ENCODE data around the gene KLHL7.
"Not testable (repeated sequence)": the region's sequence is repeated elsewhere in the genome, so short reads cannot be mapped to it uniquely, and the experiment has no call there.

The KLHL7 gene

GRCh38 chr7:23222439-23223030 lies 117.0 kb downstream of the KLHL7 start:
- DNase-seq, result no peak

GRCh38 chr7:23224364-23224763 lies 118.8 kb downstream of the KLHL7 start:
- DNase-seq, result not testable (repeated sequence)

DNA sequence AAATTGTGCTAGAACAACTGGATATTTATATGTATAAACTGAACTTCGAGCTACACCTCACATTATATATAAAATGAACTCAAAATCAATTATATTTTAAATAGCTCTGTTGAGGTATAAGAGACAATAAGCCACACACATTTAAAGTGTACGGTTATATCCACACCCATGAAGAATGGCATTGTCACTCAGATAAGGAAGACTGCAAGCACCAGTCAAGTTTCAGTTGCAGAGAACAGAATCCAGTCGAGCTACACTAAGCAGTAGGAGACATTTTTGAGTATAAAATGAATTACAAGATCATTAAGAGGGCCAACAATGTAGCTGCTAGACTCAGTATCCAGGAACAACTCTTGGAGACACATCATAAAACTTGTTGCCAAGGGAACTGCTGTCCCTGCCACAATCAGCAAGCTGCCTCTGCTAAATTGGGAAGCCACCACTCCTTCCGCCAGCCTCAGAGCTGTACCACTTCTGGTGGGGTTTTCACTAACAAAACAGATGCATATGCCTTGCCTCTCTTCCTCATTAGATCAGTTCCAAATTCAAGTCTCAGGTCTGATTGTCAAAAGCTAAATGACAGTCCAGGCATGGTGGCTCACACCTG lies 121.4 kb downstream of the KLHL7 start:
- no peak for DNase-seq
